Activated gamma-delta T cell treated with anti-CD3 and anti-CD28 coated beads, Interleukin-2, amount 50 U/mL, for 16 hours (primary cell): ENCODE results near the gene XPO4.
A peak's percentile ranks its signal among the peaks of the same experiment; 100 is the strongest.
"Not testable (repeated sequence)": the region's sequence is repeated elsewhere in the genome, so short reads cannot be mapped to it uniquely, and the experiment has no call there.

Experiments
- DNase-seq: peaks from one replicate; pipeline ENCODE4 v3.0.0-alpha.2; 2020; ENCODE audit warnings: low read depth

Gene XPO4

GRCh38 chr13:20902438-20903163 is at the start of gene XPO4:
XPO4 (minus strand) TSS chr13:20902746; CDS start chr13:20902738, 8 bp downstream.
- DNase-seq: peak; percentile 65

- not testable (repeated sequence) for DNase-seq
Observed at GRCh38 chr13:20948001-20948400, 45.5 kb upstream of the XPO4 start.

- DNase-seq: no peak
Observed at GRCh38 chr13:20945952-20946383, 43.4 kb upstream of the XPO4 start.

GRCh38 chr13:20942938-20943559 is 40.5 kb upstream of the XPO4 start:
- DNase-seq: no peak

- DNase-seq: not testable (repeated sequence)
Observed at GRCh38 chr13:20940511-20940910, 38.0 kb upstream of the XPO4 start.

- DNase-seq: no peak
Observed at GRCh38 chr13:20940083-20940482, 37.5 kb upstream of the XPO4 start.

GRCh38 chr13:20939662-20940061 is 37.1 kb upstream of the XPO4 start:
- DNase-seq: no peak

- DNase-seq: no peak
Observed at GRCh38 chr13:20938302-20938701, 35.8 kb upstream of the XPO4 start.

GRCh38 chr13:20927596-20928257 is 25.2 kb upstream of the XPO4 start:
- DNase-seq: no peak

GRCh38 chr13:20925395-20925790 is 22.8 kb upstream of the XPO4 start:
- DNase-seq: not testable (repeated sequence)

GRCh38 chr13:20924758-20925394 is 22.3 kb upstream of the XPO4 start:
- DNase-seq: peak; percentile 58

GRCh38 chr13:20923272-20923671 is 20.7 kb upstream of the XPO4 start:
- DNase-seq: no peak

GRCh38 chr13:20921572-20921971 is 19.0 kb upstream of the XPO4 start:
- no peak for DNase-seq

GRCh38 chr13:20915676-20916075 is 13.1 kb upstream of the XPO4 start:
- DNase-seq: not testable (repeated sequence)

- no peak for DNase-seq
Observed at GRCh38 chr13:20911037-20911436, 8.5 kb upstream of the XPO4 start.

- no peak for DNase-seq
Observed at GRCh38 chr13:20908714-20909497, 6.4 kb upstream of the XPO4 start.

GRCh38 chr13:20904908-20905307 is 2.4 kb upstream of the XPO4 start:
- no peak for DNase-seq

- no peak for DNase-seq
Observed at GRCh38 chr13:20903164-20903475, 574 bp upstream of the XPO4 start.

- DNase-seq: no peak
Observed at GRCh38 chr13:20901668-20902437, 693 bp downstream of the XPO4 start.

- DNase-seq: no peak
Observed at GRCh38 chr13:20894245-20894644, 8.3 kb downstream of the XPO4 start.

GRCh38 chr13:20891768-20892167 is 10.8 kb downstream of the XPO4 start:
- DNase-seq: no peak
